NCI-H526 treated with DMSO at 0.1 percent for 48 hours (cell line): ENCODE results near the gene ZNF281.
"Not testable (repeated sequence)": the region's sequence is repeated elsewhere in the genome, so short reads cannot be mapped to it uniquely, and the experiment has no call there.

Source experiments
- DNase-seq: peaks from one replicate; lab custom pipeline; 2025; lab: John Stamatoyannopoulos, UW

ZNF281 gene

DNA sequence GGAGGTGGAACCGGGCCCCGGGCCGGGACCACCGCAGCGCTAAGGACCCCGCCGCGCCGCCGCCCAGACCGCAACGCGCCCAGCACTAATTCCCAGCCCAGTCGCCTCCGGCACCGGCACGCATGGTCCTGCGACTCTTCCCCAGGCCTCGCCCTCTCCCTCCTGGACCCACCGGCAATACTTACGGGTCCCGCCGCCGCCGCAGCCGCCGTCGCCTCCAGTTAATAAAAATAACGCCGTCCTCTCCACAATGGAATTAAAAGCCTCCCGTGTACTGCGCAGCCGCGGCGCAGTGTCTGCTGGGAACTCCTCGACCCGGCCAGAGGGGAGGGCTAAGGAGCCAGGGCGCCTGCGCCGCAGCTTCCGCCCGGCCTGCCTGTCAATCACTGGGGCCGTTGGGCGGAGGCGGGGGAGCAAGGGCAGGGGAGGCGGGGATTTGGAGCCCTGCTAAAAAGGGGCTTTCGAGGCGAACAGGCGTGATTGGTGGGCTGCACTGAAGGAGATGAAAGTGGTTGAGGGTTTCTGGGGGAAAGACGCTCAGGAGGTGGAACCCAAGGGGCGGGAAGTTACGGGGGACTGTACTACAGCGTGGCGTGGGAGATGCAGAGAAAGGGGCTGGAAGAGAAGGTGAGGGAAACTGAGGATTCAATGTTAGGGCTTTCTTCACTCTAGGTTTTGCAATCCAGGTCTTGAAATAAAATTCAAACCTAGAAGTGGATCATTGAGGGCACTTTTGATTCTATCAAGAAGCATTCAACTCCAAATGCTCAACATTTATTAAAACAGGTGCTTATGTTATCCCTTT is at the start of gene ZNF281:
Gene ZNF281, minus strand, starts transcription at position 276 of the 805 bp plus-strand sequence. CDS start 331 bp downstream, outside the sequence.
- peak; percentile 75 for DNase-seq

GRCh38 chr1:200458780-200459179 is 48.9 kb upstream of the ZNF281 start:
- DNase-seq: no peak

- no peak for DNase-seq
Measured at GRCh38 chr1:200457810-200458209, 48.0 kb upstream of the ZNF281 start.

DNA sequence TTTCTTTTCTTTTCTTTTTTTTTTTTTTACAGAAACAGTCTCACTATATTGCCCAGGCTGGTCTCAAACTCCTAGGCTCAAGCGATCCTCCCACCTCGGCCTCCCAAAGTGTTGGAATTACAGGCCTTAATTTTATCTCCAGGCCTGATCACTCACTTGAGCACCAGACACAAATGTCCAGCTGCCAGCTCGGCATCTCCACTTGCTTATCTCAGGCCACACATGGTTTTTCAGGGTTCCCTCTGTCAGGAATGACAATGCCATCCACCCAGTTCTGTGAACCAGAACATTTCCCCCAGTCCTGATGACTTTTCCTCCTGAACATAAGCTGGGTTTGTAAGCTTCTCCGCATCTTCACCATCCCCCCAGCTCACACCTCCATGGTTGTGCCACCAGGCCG is 44.6 kb upstream of the ZNF281 start:
- no peak for DNase-seq

GRCh38 chr1:200453553-200453905 is 43.7 kb upstream of the ZNF281 start:
- DNase-seq: no peak

DNA sequence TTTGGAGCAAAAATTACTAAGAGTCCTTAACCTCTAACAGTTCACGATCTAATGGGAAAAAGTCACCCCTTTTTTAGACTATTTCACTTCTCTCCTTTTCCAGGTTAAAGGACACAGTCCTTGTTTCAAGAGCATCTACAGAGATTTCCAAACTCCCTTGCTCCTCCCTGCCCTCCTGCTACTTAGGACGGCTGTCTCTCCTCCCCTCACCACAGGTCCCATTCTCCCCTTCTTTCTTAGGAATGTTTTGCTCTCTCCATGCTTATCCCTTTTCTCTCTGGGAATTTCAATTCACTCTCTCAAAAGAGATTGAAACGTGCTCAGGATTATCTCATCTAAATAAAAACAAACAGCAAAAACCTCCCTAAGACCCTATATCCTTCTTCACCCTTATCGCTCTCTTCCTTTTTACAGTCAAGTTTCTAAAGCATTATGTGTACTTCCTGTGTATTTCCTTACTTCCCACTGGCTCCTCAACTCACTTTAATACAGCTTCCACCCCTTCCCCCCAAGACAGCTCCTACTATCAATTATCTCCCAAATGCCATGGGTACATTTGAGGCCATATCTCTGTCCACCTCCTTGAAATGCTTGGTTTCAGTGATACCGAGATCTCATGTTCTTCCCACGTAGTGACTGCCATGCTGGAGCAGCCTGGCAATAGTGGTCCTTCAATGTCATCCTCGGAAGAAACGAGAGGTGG is 43.2 kb upstream of the ZNF281 start:
- no peak for DNase-seq

GRCh38 chr1:200448034-200448762 is 38.4 kb upstream of the ZNF281 start:
- DNase-seq: no peak

DNA sequence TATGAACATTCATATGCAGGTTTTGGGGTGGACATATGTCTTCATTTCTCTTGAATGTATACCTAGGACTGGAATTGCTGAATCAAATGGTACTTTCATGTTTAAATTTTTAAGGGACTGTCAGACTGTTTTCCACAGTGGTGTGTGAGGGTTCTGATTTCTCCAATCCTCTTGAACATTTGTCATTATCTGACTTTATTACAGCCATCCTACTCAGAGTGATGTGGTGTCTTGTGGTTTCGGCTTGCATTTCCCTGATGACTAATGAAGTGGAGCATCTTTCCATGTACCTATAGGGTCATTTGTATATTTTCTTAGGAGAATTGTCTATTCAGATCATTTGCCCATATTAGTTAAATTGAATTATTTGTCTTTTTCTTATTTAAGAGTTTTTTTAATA is 35.4 kb upstream of the ZNF281 start:
- DNase-seq: no peak

- DNase-seq: no peak
Measured at GRCh38 chr1:200444478-200444877, 34.6 kb upstream of the ZNF281 start.

DNA sequence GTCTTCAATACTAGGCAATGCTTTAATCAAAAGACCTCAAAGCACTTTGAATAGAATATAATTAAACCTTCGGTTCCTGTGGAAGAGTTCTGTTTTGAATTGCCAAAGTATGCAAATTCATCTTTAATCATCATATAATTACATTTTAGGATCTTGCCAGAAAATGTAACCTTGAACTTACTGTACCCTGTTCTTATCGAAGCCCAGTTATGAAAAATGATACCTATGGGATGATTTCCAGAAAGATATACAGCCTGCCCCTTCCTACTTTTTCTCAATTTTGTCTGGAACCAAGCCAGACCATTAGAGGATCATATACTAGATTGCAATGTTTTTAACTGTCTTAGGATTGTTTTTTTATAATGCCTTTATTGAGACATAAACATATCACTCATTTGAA is 34.0 kb upstream of the ZNF281 start:
- no peak for DNase-seq

- DNase-seq: no peak
Measured at GRCh38 chr1:200442537-200443156, 32.8 kb upstream of the ZNF281 start.

GRCh38 chr1:200442023-200442422 is 32.2 kb upstream of the ZNF281 start:
- no peak for DNase-seq

DNA sequence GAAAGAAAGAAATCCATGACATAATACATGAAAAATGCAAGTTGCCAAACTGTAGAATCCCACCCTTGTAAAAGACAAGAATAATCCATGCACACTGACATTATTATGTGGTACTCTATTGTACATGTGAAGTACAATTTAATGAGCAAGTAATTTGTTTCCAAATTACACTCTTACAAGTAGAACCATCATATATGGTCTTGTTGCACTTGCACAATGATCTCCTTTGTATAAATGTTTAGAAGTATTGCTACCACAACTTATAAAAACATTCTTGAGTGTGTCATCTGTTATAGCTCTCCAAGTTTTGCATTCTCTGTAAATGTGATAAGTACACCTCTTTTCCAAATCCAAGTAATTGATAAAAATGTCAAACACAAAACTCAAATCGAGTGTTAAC is 29.1 kb upstream of the ZNF281 start:
- no peak for DNase-seq

- DNase-seq: not testable (repeated sequence)
Measured at GRCh38 chr1:200438413-200438812, 28.6 kb upstream of the ZNF281 start.

- no peak for DNase-seq
Measured at GRCh38 chr1:200437556-200438203, 27.8 kb upstream of the ZNF281 start.

- no peak for DNase-seq
Measured at GRCh38 chr1:200437088-200437487, 27.3 kb upstream of the ZNF281 start.

DNA sequence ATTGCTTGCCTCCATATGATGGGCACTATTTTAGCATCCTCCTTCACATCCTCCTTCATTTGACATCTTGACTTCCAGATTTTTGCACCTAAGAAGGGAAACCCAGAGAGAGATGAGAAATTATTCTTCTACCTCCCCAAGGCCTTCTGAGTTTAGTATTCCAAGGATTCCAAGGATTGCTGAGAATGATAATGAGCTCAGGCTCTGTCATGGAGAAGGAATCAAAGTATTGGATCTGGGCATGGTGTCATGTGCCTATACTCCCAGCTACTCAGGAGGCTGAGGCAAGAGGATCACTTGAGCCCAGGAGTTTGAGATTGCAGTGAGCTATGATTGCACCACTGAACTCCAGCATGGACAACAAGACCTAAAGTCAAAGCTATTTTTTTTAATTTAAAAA is 26.6 kb upstream of the ZNF281 start:
- no peak for DNase-seq

DNA sequence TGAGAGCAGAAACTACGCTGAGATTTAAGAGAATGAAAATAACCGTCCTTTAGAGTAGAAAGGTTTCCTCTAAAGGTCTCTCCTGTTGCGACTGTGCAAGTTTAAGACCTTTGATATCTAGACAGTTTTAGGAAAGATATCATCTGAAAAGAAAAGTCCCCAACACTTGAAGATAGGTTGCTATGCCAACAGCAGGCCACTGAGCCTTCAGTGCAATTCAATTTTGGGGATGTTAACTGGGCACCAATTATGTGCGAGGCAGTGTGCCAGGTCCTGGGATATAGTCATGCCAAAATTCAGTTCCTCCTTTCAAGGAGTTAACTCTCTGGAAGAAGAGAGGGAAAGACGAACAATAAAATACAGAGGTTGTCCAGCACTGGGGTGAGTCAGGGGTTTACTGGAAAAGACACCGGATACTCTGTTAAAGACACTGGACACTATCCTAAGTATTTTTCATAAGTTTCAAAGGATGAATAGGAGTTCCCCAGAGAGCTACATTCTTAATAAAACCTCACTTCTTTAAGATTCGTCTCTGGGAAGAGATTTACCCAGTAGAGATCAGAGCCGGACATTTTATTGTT is 25.5 kb upstream of the ZNF281 start:
- no peak for DNase-seq

GRCh38 chr1:200433586-200433985 is 23.8 kb upstream of the ZNF281 start:
- DNase-seq: no peak

GRCh38 chr1:200432586-200432985 is 22.8 kb upstream of the ZNF281 start:
- DNase-seq: no peak

DNA sequence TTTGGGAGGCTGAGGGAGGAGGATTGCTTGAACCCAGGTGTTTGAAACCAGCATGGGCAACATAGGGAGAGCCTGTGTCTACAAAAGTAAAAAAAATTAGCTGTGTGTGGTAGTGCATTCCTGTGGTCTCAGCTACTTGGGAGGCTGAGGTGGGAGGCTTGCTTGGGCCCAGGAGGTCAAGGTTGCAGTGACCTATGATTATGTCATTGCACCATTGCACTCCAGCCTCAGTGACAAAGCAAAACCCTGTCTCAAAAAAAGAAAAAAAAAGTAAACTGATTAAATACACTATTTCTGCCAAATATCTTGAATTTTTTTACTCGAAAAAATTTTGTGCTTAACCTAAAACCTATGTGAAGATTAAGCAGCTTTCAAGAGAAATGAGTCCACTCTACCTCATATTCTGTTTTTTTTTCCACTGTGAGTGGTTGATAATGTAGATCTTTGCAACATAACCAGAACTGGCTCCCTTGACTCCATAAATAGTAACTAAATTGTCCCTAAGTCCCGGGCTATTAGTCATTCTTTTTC is 19.4 kb upstream of the ZNF281 start:
- no peak for DNase-seq
